ENCODE results near the gene ALG9.

Gene ALG9

DNA sequence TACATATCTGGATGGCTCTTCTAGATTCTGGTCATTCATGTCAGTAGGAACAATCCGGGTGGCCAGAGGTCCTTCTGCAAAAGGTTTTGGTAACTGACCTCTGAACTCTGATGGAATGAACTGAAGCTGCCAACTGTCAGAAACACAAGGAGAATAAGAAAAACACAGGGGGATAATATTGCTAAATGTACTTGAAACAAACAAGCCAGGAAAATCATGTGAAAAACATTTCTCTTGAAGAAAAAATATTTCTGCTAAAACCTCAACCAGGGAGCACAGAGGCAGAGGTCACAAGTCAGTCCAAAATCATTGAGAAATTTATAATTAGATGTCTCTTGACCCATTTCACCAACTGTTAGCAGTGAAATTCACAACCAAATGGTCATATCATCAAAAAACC, 35.2 kb downstream of the ALG9 start:
- no peak for DNase-seq (ENCODE audit: low read depth)

DNA sequence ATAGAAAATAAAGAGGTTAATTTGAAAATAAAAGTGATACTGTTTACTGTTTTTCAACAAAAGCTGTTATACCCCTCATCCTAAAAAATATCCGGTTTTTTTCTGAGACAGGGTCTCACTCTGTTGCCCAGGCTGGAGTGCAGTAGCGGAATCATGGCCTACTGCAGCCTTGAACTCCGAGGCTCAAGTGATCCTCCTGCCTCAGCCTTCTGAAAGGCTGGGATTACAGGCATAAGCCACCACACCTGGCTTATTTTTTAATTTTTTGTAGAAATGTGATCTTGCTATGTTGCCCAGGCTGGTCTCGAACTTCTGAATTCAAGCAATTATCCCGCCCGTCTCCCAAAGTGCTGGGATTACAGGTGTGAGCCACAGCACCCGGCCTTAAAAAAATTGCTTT, 35.7 kb downstream of the ALG9 start:
- no peak for DNase-seq (ENCODE audit: low read depth)

DNA sequence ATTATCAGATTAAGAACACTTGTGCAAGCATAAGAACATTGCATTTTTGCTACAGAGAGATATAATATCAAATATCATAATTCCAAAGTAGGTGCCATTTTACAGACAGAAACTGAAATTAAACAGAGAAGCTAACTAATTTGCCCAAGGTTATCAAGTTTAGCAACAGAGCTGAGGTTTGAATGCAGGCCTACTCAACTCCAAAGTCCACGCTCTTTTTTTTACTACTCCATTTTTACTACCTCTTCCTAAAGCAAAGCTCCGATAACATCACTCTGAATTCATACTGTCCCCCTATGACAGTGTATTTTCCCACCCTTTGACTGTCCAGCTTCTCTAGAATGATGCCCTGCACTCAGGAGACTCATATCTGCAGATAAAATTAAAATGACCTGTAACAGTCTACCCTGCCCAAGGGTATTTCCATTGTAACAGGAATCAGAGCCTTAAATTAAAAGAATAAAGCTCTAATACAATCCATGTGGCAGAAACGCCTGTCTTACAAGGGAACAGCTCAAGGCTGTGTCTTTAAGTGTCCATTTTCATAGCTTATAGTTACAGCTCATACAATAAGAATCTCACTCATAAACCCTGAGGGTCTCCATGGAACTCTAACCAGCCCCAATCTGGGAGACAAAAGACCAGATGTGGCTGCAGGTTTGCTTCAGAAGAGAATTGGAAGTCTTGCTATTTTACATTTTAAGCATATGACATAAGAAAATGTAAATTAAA, 36.8 kb downstream of the ALG9 start:
- DNase-seq (ENCODE audit: low read depth): no peak

DNA sequence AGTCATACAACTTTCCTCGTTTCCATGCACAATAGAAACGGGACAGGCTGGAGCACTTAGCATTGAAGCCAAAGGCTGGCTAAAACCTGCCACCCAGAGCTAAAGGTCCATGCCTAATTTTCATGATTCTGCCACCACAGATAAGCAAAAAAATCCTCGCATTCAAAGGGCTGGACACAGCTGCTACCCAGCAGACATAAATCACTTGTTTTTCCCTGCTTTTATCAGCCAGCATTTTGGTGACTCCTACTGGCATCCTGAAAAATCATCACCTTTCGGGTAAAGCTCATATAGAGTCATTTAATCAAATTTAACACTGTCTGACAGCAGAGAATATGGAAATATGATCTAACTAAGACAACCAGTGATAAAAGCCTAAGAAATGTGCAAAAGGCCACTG, 37.9 kb downstream of the ALG9 start:
- no peak for DNase-seq (ENCODE audit: low read depth)

DNA sequence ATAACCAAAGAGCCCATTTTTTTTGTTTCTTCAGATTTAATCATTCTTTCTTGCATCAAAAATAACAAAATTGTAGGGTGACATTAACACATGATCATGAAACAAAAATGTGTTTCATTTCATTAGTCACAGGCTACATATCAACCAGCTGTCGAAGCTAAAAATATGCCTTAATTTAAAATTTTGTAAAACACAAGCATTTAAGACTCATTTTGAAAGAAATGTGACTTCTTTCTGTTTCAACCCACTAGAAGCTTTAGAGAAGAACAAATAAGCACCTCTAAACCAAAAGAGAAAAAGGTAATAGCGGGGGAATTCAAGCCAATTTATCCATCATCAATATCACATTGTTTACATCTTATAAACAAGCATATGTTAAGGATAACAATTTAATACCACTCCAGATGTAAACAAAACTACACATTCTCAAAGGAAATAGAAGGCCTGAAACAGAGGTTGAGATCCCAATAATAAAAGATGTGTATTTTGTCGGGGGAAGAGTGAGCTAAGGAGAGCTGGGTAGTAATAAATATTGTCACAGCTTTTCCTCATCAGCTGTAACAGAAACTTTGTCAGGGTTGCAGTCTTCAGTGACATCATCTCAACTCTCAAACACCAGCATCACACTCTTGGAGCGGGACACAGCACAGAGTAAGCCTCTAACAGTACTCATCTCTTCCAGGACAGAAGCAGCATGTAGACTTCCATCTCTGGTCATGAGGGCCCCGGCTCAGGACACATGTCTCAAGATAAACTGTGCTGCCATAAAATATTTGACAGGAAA, 42.0 kb downstream of the ALG9 start:
- DNase-seq (ENCODE audit: low read depth): no peak

DNA sequence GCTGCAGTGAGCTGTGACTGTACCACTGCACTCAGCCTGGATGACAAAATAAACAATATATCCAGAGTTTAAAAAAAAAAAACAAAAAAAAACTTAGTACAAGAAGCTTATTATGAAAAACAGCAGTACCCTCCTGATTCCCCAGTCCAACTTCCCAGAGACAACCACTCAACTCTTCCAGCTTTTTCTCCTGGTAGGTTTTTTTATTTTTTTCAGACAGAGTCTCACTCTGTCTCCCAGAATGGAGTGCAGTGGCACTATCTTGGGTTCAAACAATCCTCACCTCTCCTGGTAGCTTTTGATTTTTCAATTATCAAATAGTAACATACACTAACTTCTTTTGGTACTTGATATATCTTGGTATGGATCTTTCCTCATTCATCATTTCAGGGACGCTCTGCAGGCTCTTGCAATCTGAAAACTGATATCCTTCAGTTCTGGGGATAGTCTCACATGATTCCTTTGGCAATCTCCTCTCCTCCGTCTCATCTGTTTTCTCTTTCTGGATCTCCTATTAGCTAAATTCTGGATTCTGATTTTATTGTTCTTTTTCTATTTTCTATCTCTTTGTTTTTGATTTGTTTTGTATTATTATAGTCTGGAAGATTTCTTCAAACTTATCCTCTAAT, 44.9 kb downstream of the ALG9 start:
- DNase-seq (ENCODE audit: low read depth): no peak

DNA sequence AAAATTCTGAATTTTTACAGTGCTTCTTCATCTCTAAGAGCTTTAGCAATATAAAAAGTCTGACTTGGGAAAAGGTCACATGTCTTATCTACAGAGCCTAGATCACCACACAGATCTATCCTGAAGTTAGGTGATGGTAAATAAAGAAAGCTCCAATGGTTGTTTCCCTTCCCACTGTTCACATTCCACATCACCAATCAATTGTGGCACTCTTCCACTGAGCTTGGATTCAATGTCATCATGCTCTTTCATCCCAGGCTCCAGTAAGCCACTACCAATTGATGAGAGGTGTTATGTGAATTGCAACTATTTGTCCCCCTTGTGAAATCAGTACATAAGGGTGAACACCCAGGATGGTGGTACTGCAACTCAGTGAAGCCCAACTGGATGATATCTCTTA, 47.8 kb downstream of the ALG9 start:
- DNase-seq (ENCODE audit: low read depth): no peak

DNA sequence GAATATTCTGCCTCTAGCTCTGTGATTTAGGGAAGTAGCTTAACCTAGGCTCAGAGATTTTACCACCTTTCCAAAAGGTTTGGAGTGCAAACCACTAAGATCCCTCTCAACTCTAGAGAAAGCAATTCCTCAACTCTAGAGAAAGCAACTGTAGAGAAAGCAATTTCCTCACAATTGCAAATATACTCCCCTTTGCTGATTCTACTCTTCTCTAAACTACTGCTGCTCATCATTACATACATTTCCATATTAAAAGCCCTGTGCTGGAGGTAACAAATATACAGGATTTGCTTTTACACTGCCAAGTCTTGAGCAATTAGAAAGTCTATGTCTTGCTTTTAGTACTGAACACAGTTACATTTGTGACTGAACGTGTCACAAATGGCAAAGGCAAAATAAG, 48.2 kb downstream of the ALG9 start:
- no peak for DNase-seq (ENCODE audit: low read depth)

DNA sequence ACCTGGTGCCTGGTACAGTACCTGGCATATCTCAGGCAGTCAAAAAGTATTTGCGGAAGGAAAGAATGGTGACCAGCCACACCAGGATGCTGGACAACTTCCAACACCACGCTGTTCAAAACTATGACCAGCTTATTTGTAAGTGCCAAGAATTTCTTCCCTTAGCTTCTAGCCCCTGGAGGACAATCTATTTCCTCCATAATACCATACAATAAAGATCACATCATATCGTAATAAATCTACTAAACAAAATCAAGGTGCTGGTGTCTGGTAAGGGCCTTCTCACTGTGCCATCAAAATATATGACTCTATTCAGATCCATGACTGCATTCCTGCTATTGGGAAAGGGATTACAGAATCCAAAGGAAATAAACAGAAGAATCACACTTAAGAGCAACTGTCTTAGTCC, 51.5 kb downstream of the ALG9 start:
- no peak for DNase-seq (ENCODE audit: low read depth)

DNA sequence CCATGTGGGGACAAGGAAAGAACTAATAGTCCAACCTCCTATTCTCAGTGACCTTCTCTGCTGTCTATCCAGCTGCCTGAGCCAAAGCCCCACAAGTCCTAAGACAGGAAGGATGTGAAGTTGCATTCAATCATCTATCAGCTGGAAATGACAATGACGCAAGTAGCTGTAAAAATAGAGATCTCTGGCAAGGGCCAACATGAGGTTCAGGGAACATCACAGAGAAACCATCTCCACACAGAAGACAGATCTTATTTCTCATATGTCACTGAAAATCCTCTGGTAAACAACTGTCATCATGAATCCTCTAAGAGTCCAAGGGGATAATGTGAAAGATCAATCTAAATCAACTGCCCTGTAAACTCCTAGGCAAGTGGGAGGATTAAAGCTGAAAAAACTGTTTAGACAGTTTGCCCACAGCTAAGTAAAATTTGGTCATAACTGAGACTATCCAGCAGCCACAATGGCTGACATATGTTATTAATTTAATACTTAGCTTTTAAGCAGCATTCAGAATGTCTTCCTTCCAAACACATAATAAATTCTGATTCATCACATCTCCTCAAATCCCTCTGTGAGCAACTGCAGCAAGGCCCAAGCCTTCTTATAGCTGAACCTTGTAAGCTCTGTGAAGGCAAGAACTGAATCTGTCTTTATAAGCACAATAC, 52.1 kb downstream of the ALG9 start:
- no peak for DNase-seq (ENCODE audit: low read depth)

DNA sequence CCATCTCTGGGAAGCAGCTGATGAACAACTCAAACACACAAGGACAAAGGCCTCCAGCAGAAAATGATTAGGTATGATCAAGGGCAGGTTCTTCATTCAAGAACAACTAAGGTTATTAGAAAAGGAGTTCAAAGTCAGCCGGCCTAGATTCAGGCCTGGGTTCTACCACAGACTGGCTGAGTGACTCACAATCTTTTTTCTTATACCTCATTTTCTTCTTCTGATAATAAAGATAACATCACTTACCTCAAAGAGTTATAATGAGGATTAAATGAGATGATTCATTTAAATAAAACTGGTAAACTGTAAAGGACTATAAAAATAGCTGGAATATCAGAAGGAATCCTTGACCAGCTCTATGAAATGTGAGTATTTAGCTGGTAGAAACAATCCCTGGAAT, 55.9 kb downstream of the ALG9 start:
- DNase-seq (ENCODE audit: low read depth): no peak

DNA sequence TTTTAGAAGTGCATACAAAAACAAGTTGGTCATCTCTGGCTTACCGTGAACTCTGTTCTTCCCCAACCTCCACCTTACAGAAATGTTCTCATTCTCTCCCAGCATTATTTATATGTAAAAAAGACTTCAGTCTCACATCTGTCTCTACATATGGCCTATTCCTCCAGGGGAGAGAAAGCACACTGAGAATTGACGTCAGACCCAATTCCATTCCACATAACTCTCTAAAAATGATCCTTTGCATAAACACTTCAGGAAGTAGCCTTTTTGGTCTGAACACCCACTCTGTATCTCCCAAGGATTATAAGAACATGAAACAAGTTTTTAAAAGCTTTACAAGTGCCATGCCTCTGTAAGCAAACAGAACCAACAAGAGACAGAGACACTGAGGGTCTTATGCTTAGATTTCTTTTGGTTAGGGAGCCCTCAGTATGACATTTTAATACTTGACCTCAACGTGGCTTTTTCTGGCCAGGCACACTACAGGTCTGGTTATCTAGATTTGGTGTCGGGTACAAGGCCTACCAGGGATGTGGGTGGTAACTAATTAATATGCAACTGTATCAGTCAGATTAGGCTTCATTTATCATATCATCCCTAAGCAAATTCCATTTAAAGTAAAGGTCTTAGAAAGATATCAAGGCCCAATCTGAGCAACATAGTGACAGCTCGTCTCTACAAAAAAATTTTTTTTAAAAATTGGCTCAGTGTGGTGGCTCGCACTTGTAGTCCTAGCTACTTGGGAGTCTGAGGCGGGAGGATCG, 56.6 kb downstream of the ALG9 start:
- no peak for DNase-seq (ENCODE audit: low read depth)

DNA sequence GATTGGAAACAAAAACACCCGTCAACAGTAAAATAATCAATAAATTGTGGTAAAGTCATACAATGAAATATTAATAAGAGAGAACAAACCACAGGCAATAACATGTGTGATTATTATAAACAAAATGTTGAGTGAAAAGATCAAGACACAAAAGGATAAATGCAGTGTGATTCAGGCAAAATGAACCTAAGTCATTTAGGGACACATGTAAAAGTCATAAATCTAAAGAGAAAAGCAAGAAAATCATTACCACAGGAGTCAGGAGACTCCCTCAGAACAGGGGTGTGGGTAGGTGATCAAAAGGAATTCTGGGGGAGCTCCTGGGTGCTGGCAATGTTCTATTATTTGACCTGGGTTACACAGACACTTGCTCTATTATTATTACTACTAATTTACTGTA, 57.3 kb downstream of the ALG9 start:
- no peak for DNase-seq (ENCODE audit: low read depth)

DNA sequence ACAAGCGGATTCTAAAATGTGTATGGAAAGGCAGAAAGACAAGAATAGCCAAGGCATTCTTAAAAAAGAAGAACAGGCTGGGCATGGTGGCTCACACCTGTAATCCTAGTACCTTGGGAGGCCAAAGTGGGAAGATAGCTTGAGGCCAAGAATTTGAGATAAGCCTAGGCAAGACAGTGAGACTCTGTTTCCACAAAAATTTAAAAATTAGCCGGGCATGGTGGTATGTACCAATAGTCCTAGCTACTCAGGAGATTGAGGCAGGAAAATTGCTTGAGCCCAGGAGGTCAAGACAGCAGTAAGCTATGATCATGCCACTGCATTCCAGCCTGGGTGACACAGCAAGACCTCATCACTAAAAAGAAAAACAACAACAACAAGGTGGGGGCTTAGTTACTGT, 59.2 kb downstream of the ALG9 start:
- DNase-seq (ENCODE audit: low read depth): no peak

DNA sequence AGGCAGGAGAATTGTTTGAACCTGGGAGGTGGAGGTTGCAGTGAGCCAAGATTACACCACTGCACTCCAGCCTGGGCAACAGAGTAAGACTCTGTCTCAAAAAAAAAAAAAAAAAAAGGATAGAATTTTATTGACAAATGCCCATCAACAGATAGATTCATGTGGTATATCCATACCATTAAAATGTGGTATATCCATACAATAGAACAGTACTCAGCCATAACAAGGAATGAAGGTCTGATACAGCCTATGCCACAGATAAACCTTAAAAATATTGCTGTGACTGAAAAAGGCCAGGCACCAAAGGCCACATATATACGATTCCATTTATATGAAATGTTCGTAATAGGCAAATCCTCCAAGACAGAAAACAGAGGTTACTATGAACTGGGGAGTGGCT, 59.9 kb downstream of the ALG9 start:
- DNase-seq (ENCODE audit: low read depth): no peak

DNA sequence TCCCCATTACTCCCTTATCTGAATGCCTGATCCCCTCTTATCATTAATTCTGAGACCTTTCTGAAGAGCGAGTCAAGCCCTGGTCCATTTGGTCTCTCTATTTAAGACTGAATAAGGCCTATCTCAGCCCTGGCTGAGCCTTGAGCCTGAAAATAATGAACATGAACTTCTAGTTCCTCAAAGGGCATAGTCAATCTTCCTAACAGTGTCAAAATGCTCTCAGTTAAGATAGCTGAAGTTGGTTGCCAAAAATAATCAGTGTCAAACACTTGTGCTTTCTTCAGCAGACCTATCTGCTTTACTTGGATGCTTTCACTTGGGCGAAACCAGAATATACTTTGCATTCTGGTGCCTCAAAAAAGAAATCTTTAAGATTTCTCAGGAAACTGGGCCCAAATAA, 62.5 kb downstream of the ALG9 start:
- DNase-seq (ENCODE audit: low read depth): no peak

DNA sequence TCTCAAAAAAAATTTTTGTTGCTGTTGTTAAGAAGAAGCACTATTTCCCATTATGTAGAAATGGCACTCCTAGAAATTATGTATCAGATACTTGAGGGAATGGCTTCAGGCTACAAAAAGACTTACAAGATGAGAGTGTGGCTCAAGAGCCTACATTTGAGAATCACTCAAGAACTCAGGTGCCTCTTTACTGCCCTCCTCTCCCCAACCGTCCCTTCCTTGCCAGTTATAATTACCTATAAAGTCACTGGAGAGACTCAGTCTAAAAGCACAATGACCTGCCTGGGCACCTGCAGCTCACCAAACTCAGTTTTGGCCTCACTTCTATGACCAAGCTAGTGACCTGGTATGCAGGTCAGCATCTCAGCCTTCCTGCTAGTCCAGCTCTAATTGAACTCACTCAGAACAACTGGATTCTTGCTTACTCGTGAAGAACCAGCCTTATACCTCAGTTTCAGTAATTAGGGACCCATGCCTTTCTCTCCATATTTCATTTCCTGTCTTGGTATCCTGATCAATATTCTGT, 63.3 kb downstream of the ALG9 start:
- no peak for DNase-seq (ENCODE audit: low read depth)

DNA sequence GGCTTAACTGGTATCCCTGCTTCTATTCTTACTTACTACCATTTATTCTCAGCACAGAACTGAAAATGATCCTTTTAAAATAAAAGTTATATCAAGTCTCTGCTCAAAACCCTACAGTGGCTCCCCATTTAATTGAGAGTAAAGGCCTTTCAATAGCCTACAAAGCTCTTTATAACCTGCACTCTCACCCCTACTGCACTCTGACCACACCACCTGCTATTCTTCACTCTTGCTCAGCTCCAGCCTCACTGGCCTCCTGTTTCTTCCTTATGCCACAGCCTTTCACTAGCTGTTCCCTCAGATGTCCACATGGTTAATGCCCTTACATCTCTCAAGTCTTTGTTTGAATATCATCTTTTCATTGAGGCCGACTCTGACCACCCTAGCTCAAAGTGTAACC, 64.3 kb downstream of the ALG9 start:
- DNase-seq (ENCODE audit: low read depth): no peak

DNA sequence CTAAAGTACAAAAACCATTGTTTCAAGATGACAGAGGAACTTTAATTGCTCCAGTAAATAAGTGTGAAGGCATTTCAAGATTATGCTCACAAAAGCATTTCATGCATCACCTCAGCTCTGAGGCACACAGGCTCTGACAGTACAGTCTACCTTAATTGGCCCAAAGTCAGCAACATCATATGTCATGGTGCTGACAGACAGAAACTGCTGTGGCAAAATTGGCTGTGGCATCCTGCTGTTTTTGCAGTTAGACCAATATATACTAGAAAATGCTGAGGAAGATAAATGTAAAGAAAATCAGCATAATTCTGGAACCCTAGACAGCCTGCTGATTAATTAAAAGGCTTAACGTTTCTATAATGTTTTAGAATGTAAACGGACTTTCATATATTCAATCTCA, 70.2 kb downstream of the ALG9 start:
- no peak for DNase-seq (ENCODE audit: low read depth)

DNA sequence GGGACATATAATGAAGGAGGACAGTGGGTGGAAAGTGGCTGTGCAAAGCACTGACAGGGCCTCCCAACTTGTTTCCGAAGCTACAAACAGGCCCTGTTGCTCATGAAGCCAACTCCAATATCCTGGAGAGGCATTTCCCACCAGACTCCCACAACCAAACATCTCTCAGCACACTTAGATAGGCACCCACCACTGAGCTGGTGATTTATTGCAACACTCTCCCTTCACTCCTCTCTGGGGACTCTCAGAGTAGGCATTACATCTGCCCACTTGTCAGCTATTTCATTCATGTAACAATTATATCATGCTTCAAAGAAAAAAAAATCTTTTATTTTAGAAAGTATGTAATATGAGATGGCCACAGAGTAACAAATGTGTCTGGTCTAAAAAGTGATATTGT, 73.1 kb downstream of the ALG9 start:
- DNase-seq (ENCODE audit: low read depth): no peak

DNA sequence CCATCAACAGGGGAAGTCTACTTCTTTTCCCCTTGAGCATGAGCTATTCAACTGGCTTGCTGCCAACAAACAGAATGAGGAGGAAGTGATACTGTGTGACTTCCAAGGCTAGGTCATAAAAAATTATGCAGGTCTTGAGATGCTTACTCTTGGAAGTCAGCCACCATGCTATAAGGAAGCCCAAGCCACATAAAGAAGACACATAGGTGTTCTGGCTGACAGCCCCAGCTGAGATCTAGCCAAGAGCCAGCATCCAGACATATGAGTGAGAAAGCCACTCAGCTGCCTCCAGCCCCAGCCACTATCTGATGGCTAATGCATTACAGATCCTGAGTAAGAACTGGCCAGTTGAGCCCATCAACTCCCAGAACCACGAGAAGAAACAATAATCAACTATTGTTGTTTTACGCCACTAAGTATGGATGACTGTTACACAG, 74.2 kb downstream of the ALG9 start:
- no peak for DNase-seq (ENCODE audit: low read depth)

DNA sequence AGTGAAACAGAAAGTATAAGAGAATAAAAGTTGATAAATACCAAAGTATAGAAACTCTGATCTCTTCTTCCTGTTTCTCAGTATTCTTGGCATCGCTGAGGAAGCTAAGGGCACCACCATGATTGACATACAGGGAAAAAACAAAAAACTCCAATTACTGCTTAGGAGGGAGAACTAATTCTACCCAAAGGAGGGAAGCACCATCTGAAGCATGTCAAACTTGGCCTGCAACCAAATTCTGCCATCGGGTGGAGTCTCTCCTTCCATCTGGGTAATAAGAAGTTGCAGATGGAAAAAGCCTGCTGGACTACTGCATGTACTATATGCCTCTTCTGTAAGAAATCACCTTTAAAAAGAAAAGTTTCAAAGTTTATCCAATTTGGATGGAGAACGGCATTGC, 74.7 kb downstream of the ALG9 start:
- DNase-seq (ENCODE audit: low read depth): no peak

Data from T-helper 22 cell (primary cell).